RPMI7951 (cell line): ENCODE measurements around the gene GPC3. TPM values are rescaled to one million over a fixed set of nuclear protein-coding genes. Genes with fewer than 3 reads are reported as not detected.
"Not testable (repeated sequence)": the region's sequence is repeated elsewhere in the genome, so short reads cannot be mapped to it uniquely, and the experiment has no call there.

Experiments used
- DNase-seq: peaks from one replicate; pipeline ENCODE4 v3.0.0-alpha.2; 2012; ENCODE audit warnings: low read depth
- total RNA-seq: library from RNA; depleted of rRNA; stranded (reverse); fragments of >200 nt; shearing (Covaris generic); gene quantifications from 2 replicates; pipeline ENCODE4 v1.2.3, GENCODE V29; 2014

The GPC3 gene
- total RNA-seq, 1 experiment from 2014 or later = 0.84 TPM

GRCh38 chrX:133774807-133775206 lies 210.6 kb downstream of the GPC3 start:
- no peak for DNase-seq

- no peak for DNase-seq
Observed at GRCh38 chrX:133771086-133771646, 214.2 kb downstream of the GPC3 start.

GRCh38 chrX:133762976-133763548 lies 222.3 kb downstream of the GPC3 start:
- peak; percentile 8 for DNase-seq

- DNase-seq = no peak
Observed at GRCh38 chrX:133754657-133755056, 230.7 kb downstream of the GPC3 start.

- DNase-seq = no peak
Observed at GRCh38 chrX:133749951-133750350, 235.4 kb downstream of the GPC3 start.

GRCh38 chrX:133749370-133749769 lies 236.0 kb downstream of the GPC3 start:
- no peak for DNase-seq

GRCh38 chrX:133747196-133747595 lies 238.2 kb downstream of the GPC3 start:
- DNase-seq = no peak

- no peak for DNase-seq
Observed at GRCh38 chrX:133746593-133746992, 238.8 kb downstream of the GPC3 start.

- DNase-seq = no peak
Observed at GRCh38 chrX:133745349-133745748, 240.0 kb downstream of the GPC3 start.

- no peak for DNase-seq
Observed at GRCh38 chrX:133742602-133743305, 242.6 kb downstream of the GPC3 start.

- DNase-seq = no peak
Observed at GRCh38 chrX:133741303-133741702, 244.1 kb downstream of the GPC3 start.

- DNase-seq = no peak
Observed at GRCh38 chrX:133726642-133727041, 258.8 kb downstream of the GPC3 start.

- no peak for DNase-seq
Observed at GRCh38 chrX:133726211-133726630, 259.2 kb downstream of the GPC3 start.

GRCh38 chrX:133723930-133724329 lies 261.5 kb downstream of the GPC3 start:
- no peak for DNase-seq

- DNase-seq = no peak
Observed at GRCh38 chrX:133722756-133723155, 262.6 kb downstream of the GPC3 start.

GRCh38 chrX:133720269-133720668 lies 265.1 kb downstream of the GPC3 start:
- DNase-seq = not testable (repeated sequence)

- no peak for DNase-seq
Observed at GRCh38 chrX:133715715-133716114, 269.7 kb downstream of the GPC3 start.

- DNase-seq = no peak
Observed at GRCh38 chrX:133709501-133709900, 275.9 kb downstream of the GPC3 start.

- no peak for DNase-seq
Observed at GRCh38 chrX:133706890-133707289, 278.5 kb downstream of the GPC3 start.

- DNase-seq = no peak
Observed at GRCh38 chrX:133702230-133702629, 283.2 kb downstream of the GPC3 start.

- no peak for DNase-seq
Observed at GRCh38 chrX:133699023-133699728, 286.2 kb downstream of the GPC3 start.

- no peak for DNase-seq
Observed at GRCh38 chrX:133698298-133698697, 287.1 kb downstream of the GPC3 start.

- DNase-seq = no peak
Observed at GRCh38 chrX:133697656-133698055, 287.7 kb downstream of the GPC3 start.
